HL-60/S4 treated with retinoic acid at 250 ng/mL for 4 days and 3 days (cell line): Measurements from ENCODE around the gene KIR3DL2.
"Not testable (repeated sequence)": the region's sequence is repeated elsewhere in the genome, so short reads cannot be mapped to it uniquely, and the experiment has no call there.

ENCODE experiments used
- in situ Hi-C: fragments of 300-500 bp; cut with MboI; formaldehyde crosslinking; loops from 2 replicates; pipeline ENCODE4 v1.7.0; 2022; ENCODE audit warnings: low sequenced_read_pairs

The KIR3DL2 gene

GRCh38 chr19:54863459-54863858 is 13.2 kb downstream of the KIR3DL2 start:
- in situ Hi-C loops: not testable (repeated sequence)

GRCh38 chr19:54871696-54872095 is 21.5 kb downstream of the KIR3DL2 start:
- in situ Hi-C loops: no loop called here

GRCh38 chr19:54873990-54874389 is 23.7 kb downstream of the KIR3DL2 start, which contains the start of gene FCAR:
Gene FCAR (plus strand): TSS chr19:54874235. CDS start chr19:54874290, 55 bp downstream.
- in situ Hi-C loops: no loop called here

- in situ Hi-C loops: no loop called here
Measured at GRCh38 chr19:54875506-54875905, 25.3 kb downstream of the KIR3DL2 start.

- in situ Hi-C loops: no loop called here
Measured at GRCh38 chr19:54877471-54877870, 27.2 kb downstream of the KIR3DL2 start.

- in situ Hi-C loops: no loop called here
Measured at GRCh38 chr19:54881884-54882283, 31.6 kb downstream of the KIR3DL2 start.

GRCh38 chr19:54882758-54883157 is 32.5 kb downstream of the KIR3DL2 start:
- in situ Hi-C loops: no loop called here

- in situ Hi-C loops: no loop called here
Measured at GRCh38 chr19:54883228-54883627, 33.0 kb downstream of the KIR3DL2 start.

GRCh38 chr19:54888239-54888638 is 38.0 kb downstream of the KIR3DL2 start:
- in situ Hi-C loops: no loop called here

GRCh38 chr19:54889566-54889965 is 39.3 kb downstream of the KIR3DL2 start:
- in situ Hi-C loops: no loop called here

GRCh38 chr19:54893406-54893805 is 43.2 kb downstream of the KIR3DL2 start:
- in situ Hi-C loops: no loop called here

GRCh38 chr19:54894106-54894505 is 43.9 kb downstream of the KIR3DL2 start:
- in situ Hi-C loops: not testable (repeated sequence)

- in situ Hi-C loops: no loop called here
Measured at GRCh38 chr19:54896036-54896435, 45.8 kb downstream of the KIR3DL2 start.

GRCh38 chr19:54898685-54899084 is 48.4 kb downstream of the KIR3DL2 start:
- in situ Hi-C loops: not testable (repeated sequence)

GRCh38 chr19:54899646-54900045 is 49.4 kb downstream of the KIR3DL2 start:
- in situ Hi-C loops: not testable (repeated sequence)

GRCh38 chr19:54901153-54901552 is 50.9 kb downstream of the KIR3DL2 start:
- in situ Hi-C loops: not testable (repeated sequence)

GRCh38 chr19:54902061-54902460 is 51.8 kb downstream of the KIR3DL2 start:
- in situ Hi-C loops: no loop called here

- in situ Hi-C loops: no loop called here
Measured at GRCh38 chr19:54903303-54903702, 53.1 kb downstream of the KIR3DL2 start.

GRCh38 chr19:54904261-54904660 is 54.0 kb downstream of the KIR3DL2 start:
- in situ Hi-C loops: not testable (repeated sequence)

GRCh38 chr19:54905421-54905802 is 55.2 kb downstream of the KIR3DL2 start:
- in situ Hi-C loops: no loop called here

GRCh38 chr19:54905803-54906511 is 55.7 kb downstream of the KIR3DL2 start, which contains the start of gene NCR1:
Gene NCR1 (plus strand): TSS chr19:54906148. CDS start chr19:54906188, 40 bp downstream.
- in situ Hi-C loops: no loop called here

- in situ Hi-C loops: no loop called here
Measured at GRCh38 chr19:54906819-54907218, 56.6 kb downstream of the KIR3DL2 start.

GRCh38 chr19:54907899-54908298 is 57.7 kb downstream of the KIR3DL2 start:
- in situ Hi-C loops: not testable (repeated sequence)
